ENCODE measurements around the gene LAMA3. TPM values are rescaled to one million over a fixed set of nuclear protein-coding genes. Genes with fewer than 3 reads are reported as not detected.

LAMA3 gene
- total RNA-seq, 1 donor from 2014 or later = 40.1 TPM

GRCh38 chr18:23879544-23879943, 190.3 kb downstream of the LAMA3 start:
- no peak for ATAC-seq

- ATAC-seq = no peak
Observed at GRCh38 chr18:23879966-23880565, 190.8 kb downstream of the LAMA3 start.

- no peak for ATAC-seq
Observed at GRCh38 chr18:23880931-23881617, 191.8 kb downstream of the LAMA3 start.

GRCh38 chr18:23881778-23882177, 192.5 kb downstream of the LAMA3 start:
- no peak for ATAC-seq

- ATAC-seq = no peak
Observed at GRCh38 chr18:23882616-23883276, 193.5 kb downstream of the LAMA3 start.

- peak; percentile 76 for ATAC-seq
Observed at GRCh38 chr18:23883277-23883790, 194.1 kb downstream of the LAMA3 start.

GRCh38 chr18:23884681-23885375, 195.6 kb downstream of the LAMA3 start:
- peak; percentile 64 for ATAC-seq

GRCh38 chr18:23885750-23886149, 196.5 kb downstream of the LAMA3 start:
- no peak for ATAC-seq

GRCh38 chr18:23887035-23887434, 197.8 kb downstream of the LAMA3 start:
- ATAC-seq = no peak

- no peak for ATAC-seq
Observed at GRCh38 chr18:23887493-23887892, 198.2 kb downstream of the LAMA3 start.

GRCh38 chr18:23888881-23889280, 199.6 kb downstream of the LAMA3 start:
- no peak for ATAC-seq

- ATAC-seq = no peak
Observed at GRCh38 chr18:23889907-23890306, 200.7 kb downstream of the LAMA3 start.

- no peak for ATAC-seq
Observed at GRCh38 chr18:23890589-23890988, 201.3 kb downstream of the LAMA3 start.

- ATAC-seq = no peak
Observed at GRCh38 chr18:23893653-23894052, 204.4 kb downstream of the LAMA3 start.

GRCh38 chr18:23894661-23895175, 205.5 kb downstream of the LAMA3 start:
- ATAC-seq = no peak

- ATAC-seq = no peak
Observed at GRCh38 chr18:23897291-23897690, 208.0 kb downstream of the LAMA3 start.

- no peak for ATAC-seq
Observed at GRCh38 chr18:23897733-23898132, 208.5 kb downstream of the LAMA3 start.

- ATAC-seq = no peak
Observed at GRCh38 chr18:23900994-23901393, 211.7 kb downstream of the LAMA3 start.

GRCh38 chr18:23902396-23902795, 213.1 kb downstream of the LAMA3 start:
- no peak for ATAC-seq

- ATAC-seq = no peak
Observed at GRCh38 chr18:23903971-23904370, 214.7 kb downstream of the LAMA3 start.

- ATAC-seq = no peak
Observed at GRCh38 chr18:23906658-23907057, 217.4 kb downstream of the LAMA3 start.

GRCh38 chr18:23908827-23909226, 219.6 kb downstream of the LAMA3 start:
- ATAC-seq = no peak

GRCh38 chr18:23910032-23910431, 220.8 kb downstream of the LAMA3 start:
- no peak for ATAC-seq

All from esophagus mucosa (tissue), 1 donor.